HG03159 (cell line): ENCODE measurements around the gene CELSR1.
"Not testable (repeated sequence)": the region's sequence is repeated elsewhere in the genome, so short reads cannot be mapped to it uniquely, and the experiment has no call there.

Experiments
- ATAC-seq: cut with Tn5 transposase; IDR thresholded peaks from one replicate; pipeline ENCODE4 v1.9.1; 2021; ENCODE audit warnings: mild to moderate bottlenecking, moderate library complexity; ENCODE audit not compliant: unreplicated experiment

Gene CELSR1

GRCh38 chr22:46405901-46406300, 131.5 kb downstream of the CELSR1 start:
- ATAC-seq = no peak

GRCh38 chr22:46403880-46404279, 133.5 kb downstream of the CELSR1 start:
- not testable (repeated sequence) for ATAC-seq

- ATAC-seq = no peak
Measured at GRCh38 chr22:46402505-46402904, 134.9 kb downstream of the CELSR1 start.

GRCh38 chr22:46401370-46401769, 136.1 kb downstream of the CELSR1 start:
- ATAC-seq = no peak

- no peak for ATAC-seq
Measured at GRCh38 chr22:46399251-46400024, 138.0 kb downstream of the CELSR1 start.

GRCh38 chr22:46397951-46398350, 139.5 kb downstream of the CELSR1 start:
- ATAC-seq = no peak

GRCh38 chr22:46397514-46397913, 139.9 kb downstream of the CELSR1 start:
- ATAC-seq = no peak

GRCh38 chr22:46397049-46397448, 140.4 kb downstream of the CELSR1 start:
- not testable (repeated sequence) for ATAC-seq

- ATAC-seq = no peak
Measured at GRCh38 chr22:46395145-46395544, 142.3 kb downstream of the CELSR1 start.

- ATAC-seq = no peak
Measured at GRCh38 chr22:46394622-46395021, 142.8 kb downstream of the CELSR1 start.

GRCh38 chr22:46393873-46394272, 143.5 kb downstream of the CELSR1 start:
- ATAC-seq = no peak

GRCh38 chr22:46392137-46392844, 145.1 kb downstream of the CELSR1 start:
- ATAC-seq = no peak

- ATAC-seq = no peak
Measured at GRCh38 chr22:46391486-46392136, 145.8 kb downstream of the CELSR1 start.

- ATAC-seq = no peak
Measured at GRCh38 chr22:46390652-46391301, 146.6 kb downstream of the CELSR1 start.

- ATAC-seq = no peak
Measured at GRCh38 chr22:46390105-46390651, 147.2 kb downstream of the CELSR1 start.

- ATAC-seq = no peak
Measured at GRCh38 chr22:46389081-46389480, 148.3 kb downstream of the CELSR1 start.

GRCh38 chr22:46388647-46389046, 148.8 kb downstream of the CELSR1 start:
- no peak for ATAC-seq

- no peak for ATAC-seq
Measured at GRCh38 chr22:46387748-46388147, 149.7 kb downstream of the CELSR1 start.

GRCh38 chr22:46386312-46386711, 151.1 kb downstream of the CELSR1 start:
- no peak for ATAC-seq

GRCh38 chr22:46382524-46382923, 154.9 kb downstream of the CELSR1 start:
- no peak for ATAC-seq

- ATAC-seq = no peak
Measured at GRCh38 chr22:46381731-46382130, 155.7 kb downstream of the CELSR1 start.
